GM12878 (cell line): ENCODE results near the gene PIGL. TPM values are rescaled to one million over a fixed set of nuclear protein-coding genes. Genes with fewer than 3 reads are reported as not detected.

Source experiments
- BACH1 ChIP-seq: fragments of 450-650 bp; IDR thresholded peaks from 2 replicates; pipeline ENCODE4 v1.6.1; 2017; ENCODE audit warnings: mild to moderate bottlenecking, borderline replicate concordance
- CHD4 ChIP-seq: fragments of 200-600 bp; sonication (generic); IDR thresholded peaks from 2 replicates; pipeline ENCODE4 v1.6.1; 2016; ENCODE audit warnings: mild to moderate bottlenecking
- CREM ChIP-seq: IDR thresholded peaks from 2 replicates; pipeline ENCODE4 v1.6.1; 2014; ENCODE audit warnings: antibody characterized with exemption, low read depth
- EP300 ChIP-seq, 2 experiments: fragments of 150-350 bp in 1 of 2; IDR thresholded peaks; 2 replicates each; pipeline ENCODE4 v1.6.1; 2011 to 2012; ENCODE audit warnings: low read depth in 2 of 2, low read length in 2 of 2, borderline replicate concordance in 1 of 2, improper control_type of control experiment in 1 of 2, inconsistent platforms in 1 of 2; ENCODE audit not compliant: control insufficient read depth in 1 of 2
- ETV6 ChIP-seq, 2 experiments: fragments of 450-650 bp in 1 of 2; IDR thresholded peaks in 1 of 2; conservative IDR thresholded peaks in 1 of 2; 2 replicates each; pipeline ENCODE4 v1.6.1; 2014; ENCODE audit warnings: antibody characterized with exemption in 1 of 2, borderline replicate concordance in 1 of 2, low read depth in 1 of 2, mild to moderate bottlenecking in 1 of 2, moderate library complexity in 1 of 2
- HDAC2 ChIP-seq: fragments of 200-600 bp; sonication (generic); IDR thresholded peaks from 2 replicates; pipeline ENCODE4 v1.6.1; 2017
- LARP7 ChIP-seq: fragments of 450-650 bp; IDR thresholded peaks from 2 replicates; pipeline ENCODE4 v1.6.1; 2017; ENCODE audit warnings: mild to moderate bottlenecking
- MEF2A ChIP-seq: IDR thresholded peaks from 2 replicates; pipeline ENCODE4 v1.6.1; 2011; ENCODE audit warnings: low read depth, mild to moderate bottlenecking, low read length, moderate library complexity; ENCODE audit not compliant: insufficient read depth
- MYC ChIP-seq: IDR thresholded peaks from 2 replicates; pipeline ENCODE4 v1.6.1; 2011; ENCODE audit warnings: mild to moderate bottlenecking, low read length, moderate library complexity, inconsistent platforms; ENCODE audit not compliant: insufficient read depth, insufficient replicate concordance, insufficient read length, severe bottlenecking
- RELB ChIP-seq: fragments of 450-650 bp; IDR thresholded peaks from 2 replicates; pipeline ENCODE4 v1.6.1; 2017; ENCODE audit warnings: low read depth, mild to moderate bottlenecking, moderate library complexity
- SMAD5 ChIP-seq: IDR thresholded peaks from 2 replicates; pipeline ENCODE4 v1.6.1; 2016; ENCODE audit warnings: antibody characterized with exemption, low read depth
- STAT3 ChIP-seq: IDR thresholded peaks from 2 replicates; pipeline ENCODE4 v1.6.1; 2011; ENCODE audit warnings: low read depth, low read length, improper control_type of control experiment
- TCF7 ChIP-seq: IDR thresholded peaks from 2 replicates; pipeline ENCODE4 v1.6.1; 2014; ENCODE audit warnings: antibody characterized with exemption, borderline replicate concordance
- ZNF274 ChIP-seq: IDR thresholded peaks from one replicate; pipeline ENCODE4 v1.8.0; 2011; ENCODE audit not compliant: insufficient read length, insufficient read depth
- polyA plus RNA-seq, 11 experiments: library from polyadenylated mRNA; depleted of rRNA in 4 of 11; unstranded in 6 of 11; stranded (reverse) in 5 of 11; fragments of >200 nt; fragmentation: Nextera tagmentation in 4 of 11; fragmentation: Illumina TruSeq in 1 of 11; extraction: Ambion mirVana in 4 of 11; extraction: Trizol in 1 of 11; gene quantifications; 1 replicate in 1 of 11; 2 replicates in 10 of 11; pipeline versions ENCODE4 v1.2.1 to v1.2.3, GENCODE V29; 2011 to 2016; ENCODE audit warnings: inconsistent platforms in 2 of 11, missing spikeins in 2 of 11, low read depth in 1 of 11
- total RNA-seq, 4 experiments: library from RNA; depleted of rRNA in 3 of 4; stranded (reverse); fragments of >200 nt in 3 of 4; fragmentation: Illumina TruSeq in 1 of 4; extraction: Trizol in 1 of 4; gene quantifications; 2 replicates each; pipeline versions ENCODE4 v1.2.1 to v1.2.3, GENCODE V29; 2013 to 2021
- TF ChIP-seq, protein P1 (sequence below): fragments of 450-650 bp; conservative IDR thresholded peaks from 2 replicates; pipeline ENCODE4 v1.6.1; 2017; ENCODE audit warnings: mild to moderate bottlenecking, moderate library complexity
- TF ChIP-seq, protein P2 (sequence below): fragments of 150-350 bp; IDR thresholded peaks from 2 replicates; pipeline ENCODE4 v1.6.1; 2014; ENCODE audit warnings: mild to moderate bottlenecking, low read depth, low read length
- TF ChIP-seq, protein P3 (sequence below): IDR thresholded peaks from 2 replicates; pipeline ENCODE4 v1.6.1; 2012; ENCODE audit warnings: low read depth, low read length, improper control_type of control experiment
- TF ChIP-seq, protein P4 (sequence below): fragments of 450-650 bp; IDR thresholded peaks from 2 replicates; pipeline ENCODE4 v1.6.1; 2016; ENCODE audit warnings: mild to moderate bottlenecking, moderate library complexity, borderline replicate concordance

The PIGL gene
- total and polyA plus RNA-seq, 10 of the 15 experiments (the other 5 are each of a cell fraction or from before 2014, with no cell fraction given): 25.9 to 52.5 (median 30.2) TPM

GRCh38 chr17:16217002-16217635 lies at the start of gene PIGL (continued):
- TF ChIP-seq MYC: peak; percentile 84
- TF ChIP-seq, protein P1, sequence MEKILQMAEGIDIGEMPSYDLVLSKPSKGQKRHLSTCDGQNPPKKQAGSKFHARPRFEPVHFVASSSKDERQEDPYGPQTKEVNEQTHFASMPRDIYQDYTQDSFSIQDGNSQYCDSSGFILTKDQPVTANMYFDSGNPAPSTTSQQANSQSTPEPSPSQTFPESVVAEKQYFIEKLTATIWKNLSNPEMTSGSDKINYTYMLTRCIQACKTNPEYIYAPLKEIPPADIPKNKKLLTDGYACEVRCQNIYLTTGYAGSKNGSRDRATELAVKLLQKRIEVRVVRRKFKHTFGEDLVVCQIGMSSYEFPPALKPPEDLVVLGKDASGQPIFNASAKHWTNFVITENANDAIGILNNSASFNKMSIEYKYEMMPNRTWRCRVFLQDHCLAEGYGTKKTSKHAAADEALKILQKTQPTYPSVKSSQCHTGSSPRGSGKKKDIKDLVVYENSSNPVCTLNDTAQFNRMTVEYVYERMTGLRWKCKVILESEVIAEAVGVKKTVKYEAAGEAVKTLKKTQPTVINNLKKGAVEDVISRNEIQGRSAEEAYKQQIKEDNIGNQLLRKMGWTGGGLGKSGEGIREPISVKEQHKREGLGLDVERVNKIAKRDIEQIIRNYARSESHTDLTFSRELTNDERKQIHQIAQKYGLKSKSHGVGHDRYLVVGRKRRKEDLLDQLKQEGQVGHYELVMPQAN: 0 out of 2 replicates have a peak, but pooled peaks have one; percentile 66
- peak in 1 of 2 experiments; percentile 56; a peak in 1 of 4 replicates for TF ChIP-seq ETV6 (conservative IDR thresholded peaks at IDR 0.05 in 1 of 2, IDR thresholded peaks at IDR 0.05 in 1 of 2; ENCODE audit: borderline replicate concordance in 1 of 2, low read depth in 1 of 2)
- no peak for TF ChIP-seq CHD4
- peak; percentile 99 for TF ChIP-seq RELB
- TF ChIP-seq ZNF274: no peak
- TF ChIP-seq, protein P2, sequence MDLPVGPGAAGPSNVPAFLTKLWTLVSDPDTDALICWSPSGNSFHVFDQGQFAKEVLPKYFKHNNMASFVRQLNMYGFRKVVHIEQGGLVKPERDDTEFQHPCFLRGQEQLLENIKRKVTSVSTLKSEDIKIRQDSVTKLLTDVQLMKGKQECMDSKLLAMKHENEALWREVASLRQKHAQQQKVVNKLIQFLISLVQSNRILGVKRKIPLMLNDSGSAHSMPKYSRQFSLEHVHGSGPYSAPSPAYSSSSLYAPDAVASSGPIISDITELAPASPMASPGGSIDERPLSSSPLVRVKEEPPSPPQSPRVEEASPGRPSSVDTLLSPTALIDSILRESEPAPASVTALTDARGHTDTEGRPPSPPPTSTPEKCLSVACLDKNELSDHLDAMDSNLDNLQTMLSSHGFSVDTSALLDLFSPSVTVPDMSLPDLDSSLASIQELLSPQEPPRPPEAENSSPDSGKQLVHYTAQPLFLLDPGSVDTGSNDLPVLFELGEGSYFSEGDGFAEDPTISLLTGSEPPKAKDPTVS: no peak
- 0 out of 2 replicates have a peak, but pooled peaks have one; percentile 74 for TF ChIP-seq HDAC2
- TF ChIP-seq LARP7: peak; percentile 71
- TF ChIP-seq SMAD5: peak; percentile 91
- 0 out of 2 replicates have a peak, but pooled peaks have one; percentile 14 for TF ChIP-seq BACH1
- TF ChIP-seq, protein P3, sequence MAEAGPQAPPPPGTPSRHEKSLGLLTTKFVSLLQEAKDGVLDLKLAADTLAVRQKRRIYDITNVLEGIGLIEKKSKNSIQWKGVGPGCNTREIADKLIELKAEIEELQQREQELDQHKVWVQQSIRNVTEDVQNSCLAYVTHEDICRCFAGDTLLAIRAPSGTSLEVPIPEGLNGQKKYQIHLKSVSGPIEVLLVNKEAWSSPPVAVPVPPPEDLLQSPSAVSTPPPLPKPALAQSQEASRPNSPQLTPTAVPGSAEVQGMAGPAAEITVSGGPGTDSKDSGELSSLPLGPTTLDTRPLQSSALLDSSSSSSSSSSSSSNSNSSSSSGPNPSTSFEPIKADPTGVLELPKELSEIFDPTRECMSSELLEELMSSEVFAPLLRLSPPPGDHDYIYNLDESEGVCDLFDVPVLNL: no peak
- TF ChIP-seq STAT3: peak; percentile 92; the same call in 1 of the 2 replicates
- no peak for TF ChIP-seq TCF7
- TF ChIP-seq, protein P4, sequence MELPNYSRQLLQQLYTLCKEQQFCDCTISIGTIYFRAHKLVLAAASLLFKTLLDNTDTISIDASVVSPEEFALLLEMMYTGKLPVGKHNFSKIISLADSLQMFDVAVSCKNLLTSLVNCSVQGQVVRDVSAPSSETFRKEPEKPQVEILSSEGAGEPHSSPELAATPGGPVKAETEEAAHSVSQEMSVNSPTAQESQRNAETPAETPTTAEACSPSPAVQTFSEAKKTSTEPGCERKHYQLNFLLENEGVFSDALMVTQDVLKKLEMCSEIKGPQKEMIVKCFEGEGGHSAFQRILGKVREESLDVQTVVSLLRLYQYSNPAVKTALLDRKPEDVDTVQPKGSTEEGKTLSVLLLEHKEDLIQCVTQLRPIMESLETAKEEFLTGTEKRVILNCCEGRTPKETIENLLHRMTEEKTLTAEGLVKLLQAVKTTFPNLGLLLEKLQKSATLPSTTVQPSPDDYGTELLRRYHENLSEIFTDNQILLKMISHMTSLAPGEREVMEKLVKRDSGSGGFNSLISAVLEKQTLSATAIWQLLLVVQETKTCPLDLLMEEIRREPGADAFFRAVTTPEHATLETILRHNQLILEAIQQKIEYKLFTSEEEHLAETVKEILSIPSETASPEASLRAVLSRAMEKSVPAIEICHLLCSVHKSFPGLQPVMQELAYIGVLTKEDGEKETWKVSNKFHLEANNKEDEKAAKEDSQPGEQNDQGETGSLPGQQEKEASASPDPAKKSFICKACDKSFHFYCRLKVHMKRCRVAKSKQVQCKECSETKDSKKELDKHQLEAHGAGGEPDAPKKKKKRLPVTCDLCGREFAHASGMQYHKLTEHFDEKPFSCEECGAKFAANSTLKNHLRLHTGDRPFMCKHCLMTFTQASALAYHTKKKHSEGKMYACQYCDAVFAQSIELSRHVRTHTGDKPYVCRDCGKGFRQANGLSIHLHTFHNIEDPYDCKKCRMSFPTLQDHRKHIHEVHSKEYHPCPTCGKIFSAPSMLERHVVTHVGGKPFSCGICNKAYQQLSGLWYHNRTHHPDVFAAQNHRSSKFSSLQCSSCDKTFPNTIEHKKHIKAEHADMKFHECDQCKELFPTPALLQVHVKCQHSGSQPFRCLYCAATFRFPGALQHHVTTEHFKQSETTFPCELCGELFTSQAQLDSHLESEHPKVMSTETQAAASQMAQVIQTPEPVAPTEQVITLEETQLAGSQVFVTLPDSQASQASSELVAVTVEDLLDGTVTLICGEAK: peak; percentile 96
- TF ChIP-seq CREM: peak; percentile 51; the same call in 1 of the 2 replicates
- peak; percentile 76 for TF ChIP-seq MEF2A
- no peak for TF ChIP-seq EP300 (IDR thresholded peaks at IDR 0.05; ENCODE audit: borderline replicate concordance in 1 of 2, control insufficient read depth in 1 of 2, low read depth in 2 of 2, low read length in 2 of 2)
